Measurements from ENCODE around the gene ZNF284.
"Not testable (repeated sequence)": the region's sequence is repeated elsewhere in the genome, so short reads cannot be mapped to it uniquely, and the experiment has no call there.

Gene ZNF284

GRCh38 chr19:44109458-44109857 lies 37.5 kb downstream of the ZNF284 start:
- DNase-seq (ENCODE audit: extremely low read depth in 1 of 2, low read depth in 1 of 2) = no peak

- DNase-seq (ENCODE audit: extremely low read depth in 1 of 2, low read depth in 1 of 2) = no peak
These were observed 40.0 kb downstream of the ZNF284 start for GRCh38 chr19:44111910-44112463.

DNA sequence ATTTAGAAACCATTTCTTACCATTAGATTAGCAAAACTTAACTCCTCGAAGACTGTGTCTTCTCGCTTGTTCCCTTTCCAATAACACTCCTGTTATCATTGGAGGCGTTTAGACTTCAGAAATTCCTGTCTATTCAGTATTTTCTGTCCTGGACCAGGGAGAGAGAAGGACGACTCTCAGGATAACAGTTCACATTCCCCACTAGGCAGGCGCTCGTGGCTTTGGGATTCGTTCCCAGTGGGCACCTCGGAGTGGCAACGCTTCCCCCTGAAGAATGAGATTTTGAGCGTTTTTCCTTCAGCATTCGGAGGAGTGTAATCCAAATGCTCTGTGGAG lies 40.8 kb downstream of the ZNF284 start:
- no peak for DNase-seq (ENCODE audit: extremely low read depth in 1 of 2, low read depth in 1 of 2)

DNA sequence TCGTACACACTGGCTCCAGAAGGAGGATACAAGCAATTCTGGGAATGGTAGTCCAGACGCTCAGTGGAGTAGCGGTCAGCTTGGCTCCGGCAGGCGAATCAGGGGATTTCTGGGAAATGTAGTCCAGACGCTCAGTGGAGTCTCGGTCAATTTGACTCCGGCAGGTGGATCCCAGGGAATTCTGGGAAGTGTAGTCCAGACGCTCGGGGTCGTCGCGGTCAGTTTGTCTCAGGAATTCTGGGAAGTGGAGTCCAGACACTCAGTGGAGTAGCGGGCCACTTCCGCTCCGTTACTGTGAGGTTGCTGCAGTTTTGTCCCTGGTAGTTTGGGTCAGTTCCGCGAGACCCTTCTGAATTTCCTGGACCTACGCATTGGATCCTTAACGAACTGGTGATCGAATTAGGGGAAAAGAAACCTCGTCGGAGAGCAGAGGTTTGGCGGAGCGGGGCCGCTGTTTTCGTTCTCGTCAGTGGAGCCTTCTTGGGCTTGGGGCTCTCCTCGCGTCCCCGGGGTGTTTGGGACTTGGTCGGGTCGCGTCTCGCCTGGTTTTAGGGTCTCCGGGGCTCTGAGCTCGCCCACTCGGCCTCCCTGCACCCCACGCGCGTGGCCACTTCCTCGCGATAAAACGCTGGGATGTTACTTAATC lies 41.3 kb downstream of the ZNF284 start, which contains the start of gene ZNF225:
TSS of gene ZNF225 (plus strand) at position 262 of the 646 bp plus-strand sequence. CDS start 2,429 bp downstream, outside the sequence.
- peak; percentile 50 to 63 for DNase-seq (ENCODE audit: extremely low read depth in 1 of 2, low read depth in 1 of 2)

- DNase-seq (ENCODE audit: extremely low read depth in 1 of 2, low read depth in 1 of 2) = no peak
These were observed 41.9 kb downstream of the ZNF284 start for GRCh38 chr19:44113784-44114390.

DNA sequence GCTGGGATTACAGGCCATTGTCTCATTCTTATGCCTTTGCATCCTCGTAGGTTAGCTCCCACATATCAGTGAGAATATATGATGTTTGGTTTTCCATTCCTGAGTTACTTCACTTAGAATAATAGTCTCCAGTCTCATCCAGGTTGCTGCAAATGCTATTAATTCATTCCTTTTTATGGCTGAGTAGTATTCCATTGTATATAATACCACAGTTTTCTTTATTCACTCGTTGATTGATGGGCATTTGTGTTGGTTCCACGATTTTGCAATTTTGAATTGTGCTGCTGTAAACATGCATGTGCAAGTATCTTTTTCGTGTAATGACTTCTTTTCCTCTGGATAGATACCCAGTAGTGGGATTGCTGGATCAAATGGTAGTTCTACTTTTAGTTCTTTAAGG lies 49.2 kb downstream of the ZNF284 start:
- not testable (repeated sequence) for DNase-seq (ENCODE audit: extremely low read depth in 1 of 2, low read depth in 1 of 2)

GRCh38 chr19:44131955-44132354 lies 60.0 kb downstream of the ZNF284 start:
- no peak for DNase-seq (ENCODE audit: extremely low read depth in 1 of 2, low read depth in 1 of 2)
